ENCODE results near the gene MARS1. TPM values are rescaled to one million over a fixed set of nuclear protein-coding genes. Genes with fewer than 3 reads are reported as not detected.
"Not testable (repeated sequence)": the region's sequence is repeated elsewhere in the genome, so short reads cannot be mapped to it uniquely, and the experiment has no call there.

MARS1 gene
- total RNA-seq, 1 donor = 90.3 TPM

GRCh38 chr12:57489157-57489641 lies 1.3 kb downstream of the MARS1 start:
- no peaks in the 10 kb centered on the region for H3K9me3 ChIP-seq (ENCODE audit: low read depth, low read length)
- H3K4me3 ChIP-seq (ENCODE audit: low read length) = no peak overlapping the region
- H3K4me1 ChIP-seq (ENCODE audit: insufficient read depth, low read length) = peaks cover 18% of the 10 kb centered on the region
- no peaks in the 10 kb centered on the region for H3K27me3 ChIP-seq (ENCODE audit: insufficient read depth, low read length)

DNA sequence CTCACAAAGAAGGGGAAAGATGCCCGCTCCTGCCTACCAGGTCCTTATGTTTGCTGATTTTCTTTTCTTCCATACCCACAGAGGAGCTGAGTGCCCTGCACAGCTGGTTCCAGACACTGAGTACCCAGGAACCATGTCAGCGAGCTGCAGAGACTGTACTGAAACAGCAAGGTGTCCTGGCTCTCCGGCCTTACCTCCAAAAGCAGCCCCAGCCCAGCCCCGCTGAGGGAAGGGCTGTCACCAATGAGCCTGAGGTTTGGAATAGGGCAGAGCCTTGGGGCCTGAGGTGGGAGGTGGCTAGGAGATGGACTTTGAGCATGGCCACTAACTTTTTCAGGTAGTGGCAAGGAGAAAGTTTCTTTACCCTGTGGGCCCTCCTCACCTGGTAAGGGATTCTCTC lies 2.3 kb downstream of the MARS1 start:
- no peak overlapping the region for H3K4me3 ChIP-seq (ENCODE audit: low read length)
- no peaks in the 10 kb centered on the region for H3K9me3 ChIP-seq (ENCODE audit: low read depth, low read length)
- H3K27me3 ChIP-seq (ENCODE audit: insufficient read depth, low read length) = no peaks in the 10 kb centered on the region
- peaks cover 18% of the 10 kb centered on the region for H3K4me1 ChIP-seq (ENCODE audit: insufficient read depth, low read length)

- H3K27me3 ChIP-seq (ENCODE audit: insufficient read depth, low read length) = no peaks in the 10 kb centered on the region
- peaks cover 18% of the 10 kb centered on the region for H3K4me1 ChIP-seq (ENCODE audit: insufficient read depth, low read length)
- H3K4me3 ChIP-seq (ENCODE audit: low read length) = no peak overlapping the region
- no peaks in the 10 kb centered on the region for H3K9me3 ChIP-seq (ENCODE audit: low read depth, low read length)
These were observed 3.8 kb downstream of the MARS1 start for GRCh38 chr12:57491393-57492280.

DNA sequence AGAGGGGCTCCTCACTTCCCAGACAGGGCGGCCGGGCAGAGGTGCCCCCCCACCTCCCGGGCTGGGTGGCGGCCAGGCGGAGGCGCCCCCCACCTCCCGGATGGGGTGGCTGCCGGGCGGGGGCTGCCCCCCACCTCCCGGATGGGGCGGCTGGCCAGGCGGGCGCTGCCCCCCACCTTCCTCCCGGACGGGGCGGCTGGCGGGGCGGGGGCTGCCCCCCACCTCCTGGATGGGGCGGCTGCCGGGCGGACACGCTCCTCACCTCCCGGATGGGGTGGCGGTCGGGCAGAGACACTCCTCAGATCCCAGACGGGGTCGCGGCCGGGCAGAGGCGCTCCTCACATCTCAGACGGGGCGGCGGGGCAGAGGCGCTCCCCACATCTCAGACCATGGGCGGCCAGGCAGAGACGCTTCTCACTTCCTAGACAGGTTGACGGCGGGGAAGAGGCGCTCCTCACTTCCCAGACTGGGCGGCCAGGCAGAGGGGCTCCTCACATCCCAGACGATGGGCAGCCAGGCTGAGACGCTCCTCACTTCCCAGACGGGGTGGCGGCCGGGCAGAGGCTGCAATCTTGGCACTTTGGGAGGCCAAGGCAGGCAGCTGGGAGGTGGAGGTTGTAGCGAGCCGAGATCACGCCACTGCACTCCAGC lies 7.3 kb downstream of the MARS1 start:
- not testable (repeated sequence) for H3K27me3 ChIP-seq (ENCODE audit: insufficient read depth, low read length); H3K9me3 ChIP-seq (ENCODE audit: low read depth, low read length); H3K4me3 ChIP-seq (ENCODE audit: low read length); H3K4me1 ChIP-seq (ENCODE audit: insufficient read depth, low read length)

GRCh38 chr12:57496822-57497221 lies 9.0 kb downstream of the MARS1 start:
- Histone ChIP-seq H3K9me3 (ENCODE audit: low read depth, low read length) (no peaks in the 10 kb centered on the region), H3K27me3 (ENCODE audit: insufficient read depth, low read length) (no peaks in the 10 kb centered on the region), H3K4me1 (ENCODE audit: insufficient read depth, low read length) (no peaks in the 10 kb centered on the region), H3K4me3 (ENCODE audit: low read length) (no peak overlapping the region)

GRCh38 chr12:57497223-57498131 lies 9.6 kb downstream of the MARS1 start:
- no peaks in the 10 kb centered on the region for H3K9me3 ChIP-seq (ENCODE audit: low read depth, low read length)
- H3K4me3 ChIP-seq (ENCODE audit: low read length) = no peak overlapping the region
- H3K4me1 ChIP-seq (ENCODE audit: insufficient read depth, low read length) = no peaks in the 10 kb centered on the region
- H3K27me3 ChIP-seq (ENCODE audit: insufficient read depth, low read length) = no peaks in the 10 kb centered on the region

DNA sequence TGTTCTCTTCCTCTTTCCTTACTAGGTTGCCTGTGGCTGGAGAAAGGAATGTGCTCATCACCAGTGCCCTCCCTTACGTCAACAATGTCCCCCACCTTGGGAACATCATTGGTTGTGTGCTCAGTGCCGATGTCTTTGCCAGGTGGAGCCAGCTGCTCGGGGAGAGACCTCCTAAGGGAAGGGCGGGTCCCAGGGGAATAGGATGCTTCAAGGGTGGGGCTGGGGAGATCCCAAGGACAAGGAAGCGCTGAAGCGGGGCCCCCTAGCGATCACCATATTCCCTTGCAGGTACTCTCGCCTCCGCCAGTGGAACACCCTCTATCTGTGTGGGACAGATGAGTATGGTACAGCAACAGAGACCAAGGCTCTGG lies 10.2 kb downstream of the MARS1 start:
- no peak overlapping the region for H3K4me3 ChIP-seq (ENCODE audit: low read length)
- no peaks in the 10 kb centered on the region for H3K27me3 ChIP-seq (ENCODE audit: insufficient read depth, low read length)
- H3K4me1 ChIP-seq (ENCODE audit: insufficient read depth, low read length) = no peaks in the 10 kb centered on the region
- H3K9me3 ChIP-seq (ENCODE audit: low read depth, low read length) = no peaks in the 10 kb centered on the region

DNA sequence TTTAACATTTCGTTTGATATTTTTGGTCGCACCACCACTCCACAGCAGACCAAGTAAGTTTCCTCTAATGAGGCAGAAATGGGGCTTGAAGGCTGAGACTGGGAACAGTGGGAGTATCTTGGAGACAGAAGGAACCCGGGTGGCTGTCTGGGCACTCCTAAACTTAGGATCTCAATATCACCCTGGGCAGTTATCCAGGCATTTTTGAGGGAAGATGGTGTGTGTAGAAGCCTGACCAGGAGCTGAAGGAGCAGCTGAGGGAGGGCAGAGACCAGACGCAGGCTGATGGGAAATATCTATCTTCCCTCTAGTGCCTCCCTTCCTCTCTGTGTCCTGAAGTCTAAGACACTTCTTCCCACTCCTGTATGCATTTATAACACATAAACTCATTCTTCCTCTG lies 10.7 kb downstream of the MARS1 start:
- Histone ChIP-seq H3K9me3 (ENCODE audit: low read depth, low read length) (no peaks in the 10 kb centered on the region), H3K4me3 (ENCODE audit: low read length) (no peak overlapping the region), H3K27me3 (ENCODE audit: insufficient read depth, low read length) (no peaks in the 10 kb centered on the region), H3K4me1 (ENCODE audit: insufficient read depth, low read length) (no peaks in the 10 kb centered on the region)

- no peaks in the 10 kb centered on the region for H3K27me3 ChIP-seq (ENCODE audit: insufficient read depth, low read length)
- H3K4me1 ChIP-seq (ENCODE audit: insufficient read depth, low read length) = no peaks in the 10 kb centered on the region
- H3K9me3 ChIP-seq (ENCODE audit: low read depth, low read length) = no peaks in the 10 kb centered on the region
- H3K4me3 ChIP-seq (ENCODE audit: low read length) = no peak overlapping the region
These were observed 12.3 kb downstream of the MARS1 start for GRCh38 chr12:57500213-57500612.

DNA sequence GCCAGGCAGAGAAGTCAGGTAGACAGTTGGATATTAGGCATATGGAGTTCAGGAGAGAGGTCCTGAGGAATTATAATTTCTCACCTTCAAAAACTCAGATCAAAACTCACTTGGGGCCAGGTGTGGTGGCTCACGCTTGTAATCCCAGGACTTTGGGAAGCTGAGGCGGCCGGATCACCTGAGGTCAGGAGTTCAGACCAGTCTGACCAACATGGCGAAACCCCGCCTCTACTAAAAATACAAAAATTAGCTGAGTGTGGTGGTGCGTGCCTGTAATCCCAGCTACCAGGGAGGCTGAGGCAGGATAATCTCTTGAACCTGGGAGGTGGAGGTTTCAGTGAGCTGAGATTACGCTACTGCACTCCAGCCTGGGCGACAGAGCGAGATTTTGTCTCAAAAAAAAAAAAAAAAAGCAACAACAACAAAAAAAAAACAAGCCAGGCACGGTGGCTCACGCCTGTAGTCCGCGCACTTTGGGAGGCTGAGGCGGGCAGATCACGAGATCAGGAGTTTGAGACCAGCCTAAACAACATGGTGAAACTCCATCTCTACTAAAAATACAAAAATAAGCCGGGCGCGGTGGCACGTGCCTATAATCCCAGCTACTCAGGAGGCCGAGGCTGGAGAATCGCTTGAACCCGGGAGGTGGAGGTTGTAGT lies 14.6 kb downstream of the MARS1 start:
- H3K9me3 ChIP-seq (ENCODE audit: low read depth, low read length); H3K4me1 ChIP-seq (ENCODE audit: insufficient read depth, low read length); H3K4me3 ChIP-seq (ENCODE audit: low read length); H3K27me3 ChIP-seq (ENCODE audit: insufficient read depth, low read length): not testable (repeated sequence)

DNA sequence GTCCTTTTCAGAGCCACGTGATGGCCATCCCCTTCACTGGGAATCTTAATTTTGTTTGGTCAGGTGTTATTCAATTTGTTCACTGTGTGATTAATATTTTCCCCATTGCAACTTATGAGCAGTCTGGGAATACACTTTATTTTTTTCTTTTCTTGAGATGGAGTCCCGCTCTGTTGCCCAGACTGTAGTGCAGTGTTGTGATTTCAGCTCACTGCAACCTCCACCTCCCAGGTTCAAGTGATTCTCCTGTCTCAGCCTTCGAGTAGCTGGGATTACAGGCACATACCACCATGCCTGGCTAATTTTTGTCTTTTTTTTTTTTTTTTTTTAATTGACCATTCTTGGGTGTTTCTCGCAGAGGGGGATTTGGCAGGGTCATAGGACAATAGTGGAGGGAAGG lies 18.7 kb downstream of the MARS1 start:
- not testable (repeated sequence) for H3K4me3 ChIP-seq (ENCODE audit: low read length); H3K27me3 ChIP-seq (ENCODE audit: insufficient read depth, low read length); H3K9me3 ChIP-seq (ENCODE audit: low read depth, low read length); H3K4me1 ChIP-seq (ENCODE audit: insufficient read depth, low read length)

GRCh38 chr12:57507796-57508195 lies 19.9 kb downstream of the MARS1 start:
- not testable (repeated sequence) for H3K9me3 ChIP-seq (ENCODE audit: low read depth, low read length); H3K4me1 ChIP-seq (ENCODE audit: insufficient read depth, low read length); H3K4me3 ChIP-seq (ENCODE audit: low read length); H3K27me3 ChIP-seq (ENCODE audit: insufficient read depth, low read length)

DNA sequence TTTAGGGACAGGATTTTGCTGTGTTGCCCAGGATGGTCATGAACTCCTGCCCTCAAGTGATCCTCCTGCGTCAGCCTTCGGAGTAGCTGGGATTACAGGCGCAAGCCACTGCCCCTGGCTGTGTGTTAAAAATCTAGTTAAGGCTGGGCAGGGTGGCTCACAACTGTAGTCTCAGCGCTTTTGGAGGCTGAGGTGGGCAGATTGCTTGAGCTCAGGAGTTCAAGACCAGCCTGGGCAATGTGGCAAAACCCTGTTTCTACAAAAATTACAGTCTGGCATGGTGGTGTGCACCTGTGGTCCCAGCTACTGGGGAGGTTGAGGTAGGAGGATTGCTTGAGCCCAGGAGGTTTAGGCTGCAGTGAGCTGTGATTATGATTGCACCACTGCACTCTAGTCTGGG lies 23.3 kb downstream of the MARS1 start:
- H3K27me3 ChIP-seq (ENCODE audit: insufficient read depth, low read length) = no peaks in the 10 kb centered on the region
- H3K9me3 ChIP-seq (ENCODE audit: low read depth, low read length) = no peaks in the 10 kb centered on the region
- H3K4me3 ChIP-seq (ENCODE audit: low read length) = no peak overlapping the region
- H3K4me1 ChIP-seq (ENCODE audit: insufficient read depth, low read length) = no peaks in the 10 kb centered on the region

- no peaks in the 10 kb centered on the region for H3K4me1 ChIP-seq (ENCODE audit: insufficient read depth, low read length)
- H3K9me3 ChIP-seq (ENCODE audit: low read depth, low read length) = no peaks in the 10 kb centered on the region
- no peak overlapping the region for H3K4me3 ChIP-seq (ENCODE audit: low read length)
These were observed 23.9 kb downstream of the MARS1 start for GRCh38 chr12:57511588-57512325.

More at GRCh38 chr12:57511588-57512325, 23.9 kb downstream of the MARS1 start:
- H3K27me3 ChIP-seq (ENCODE audit: insufficient read depth, low read length) = no peaks in the 10 kb centered on the region
